ENCODE measurements around the gene CDH4.

Gene CDH4

DNA sequence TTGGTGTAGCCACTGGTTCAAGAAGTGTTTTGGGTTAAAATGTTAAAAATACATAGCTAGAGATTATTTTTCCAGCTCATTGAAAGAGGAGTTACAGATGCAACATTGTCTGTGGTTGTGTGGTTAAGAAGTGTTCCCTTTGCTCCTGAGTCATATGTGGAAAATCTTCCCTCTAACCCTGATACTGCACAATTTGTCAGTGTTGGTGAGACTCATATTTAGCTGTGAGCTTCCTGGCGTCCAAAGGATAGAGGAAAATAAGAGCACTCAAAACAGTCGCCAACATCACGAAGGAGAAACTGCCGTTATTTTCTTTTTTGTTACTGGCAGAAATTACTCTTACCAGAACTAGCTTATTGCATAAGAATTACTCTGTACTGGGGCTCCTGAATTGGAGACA is 250.4 kb downstream of the CDH4 start:
- no peak for DNase-seq

DNA sequence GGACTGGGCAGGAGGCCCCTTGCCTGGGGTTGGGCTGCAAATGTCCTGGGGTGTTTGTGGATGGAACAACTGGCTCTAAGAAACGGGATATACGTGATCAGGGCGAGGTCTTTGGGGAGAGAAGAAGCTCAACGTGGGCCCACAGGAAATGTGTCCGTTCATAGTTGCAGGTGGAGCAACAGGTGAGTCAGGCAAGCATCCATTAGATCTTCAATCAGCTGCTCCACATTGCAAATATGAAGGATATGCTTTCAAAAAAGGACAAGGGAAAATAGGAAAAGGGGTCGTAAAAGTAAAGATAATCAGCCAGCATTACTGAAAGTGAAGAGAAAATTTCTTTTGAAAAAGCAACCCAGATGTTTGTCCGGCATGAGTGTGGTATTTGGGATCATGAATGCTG is 251.0 kb downstream of the CDH4 start:
- DNase-seq, result no peak

GRCh38 chr20:61505508-61505907 is 253.4 kb downstream of the CDH4 start:
- DNase-seq, result no peak

DNA sequence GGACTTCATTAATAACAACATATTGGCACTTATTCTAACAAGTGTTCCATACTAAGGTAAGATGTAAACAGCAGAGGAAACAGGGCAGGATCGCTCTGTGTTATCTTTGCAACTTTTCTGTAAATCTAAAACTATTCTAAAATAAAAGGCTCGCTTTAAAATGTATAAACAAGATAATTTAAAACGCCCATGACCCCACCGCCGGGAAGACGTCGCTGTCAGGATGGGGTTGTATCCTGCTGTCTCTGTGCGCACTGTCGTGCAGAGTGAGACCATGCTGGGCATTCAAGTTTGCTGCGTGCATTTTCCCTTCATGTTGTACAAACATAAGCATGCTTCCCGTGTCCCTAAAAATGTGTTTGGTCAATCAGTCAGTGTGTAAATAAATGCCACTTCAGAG is 255.7 kb downstream of the CDH4 start:
- no peak for DNase-seq

- DNase-seq, result no peak
These were observed 256.4 kb downstream of the CDH4 start for GRCh38 chr20:61508301-61509096.

DNA sequence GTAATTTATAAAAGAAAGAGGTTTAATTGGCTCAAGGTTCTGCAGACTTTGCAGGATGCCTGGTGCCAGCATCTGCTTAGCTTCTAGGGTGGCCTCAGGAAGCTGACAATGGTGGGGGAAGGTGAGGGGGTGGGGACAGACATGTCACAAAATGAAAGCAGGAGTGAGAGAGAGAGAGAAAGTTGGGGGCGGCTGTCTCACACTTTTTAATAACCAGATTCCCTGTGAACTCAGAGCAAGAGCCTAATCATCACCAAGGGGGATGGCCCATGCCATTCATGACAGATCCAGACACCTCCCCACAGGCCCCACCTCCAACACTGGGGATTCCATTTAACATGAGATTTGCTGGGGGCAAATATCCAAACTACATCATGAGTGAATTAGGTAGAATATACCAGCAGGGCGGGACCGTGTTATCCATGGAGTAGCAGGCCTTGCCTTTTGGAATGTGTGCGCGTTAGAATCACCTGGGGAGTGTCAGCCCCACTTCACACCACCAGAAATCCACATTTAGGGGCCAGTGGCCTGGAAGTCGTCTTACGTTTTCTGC is 258.8 kb downstream of the CDH4 start:
- no peak for DNase-seq

DNA sequence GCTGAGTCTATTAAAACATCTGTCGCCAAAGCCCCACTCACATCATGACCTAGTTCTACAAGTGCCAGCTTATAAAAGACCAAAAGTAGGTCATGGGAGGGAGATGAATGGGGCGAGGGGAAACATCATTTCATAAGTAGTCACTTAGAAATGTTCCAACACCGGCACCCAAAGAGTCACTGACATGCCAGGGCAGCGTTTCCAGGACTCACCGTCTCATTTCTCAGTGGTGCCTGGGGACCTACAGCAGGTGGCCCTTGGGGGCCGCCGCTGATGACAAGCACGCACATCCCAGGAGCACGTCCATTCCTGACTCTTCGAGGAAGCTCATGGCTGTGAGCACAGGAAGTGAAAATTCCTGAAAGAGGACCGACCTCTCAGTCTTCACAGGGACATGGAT is 260.4 kb downstream of the CDH4 start:
- no peak for DNase-seq

- DNase-seq, result no peak
These were observed 261.3 kb downstream of the CDH4 start for GRCh38 chr20:61513124-61514017.

GRCh38 chr20:61514018-61514365 is 261.9 kb downstream of the CDH4 start:
- DNase-seq, result no peak

DNA sequence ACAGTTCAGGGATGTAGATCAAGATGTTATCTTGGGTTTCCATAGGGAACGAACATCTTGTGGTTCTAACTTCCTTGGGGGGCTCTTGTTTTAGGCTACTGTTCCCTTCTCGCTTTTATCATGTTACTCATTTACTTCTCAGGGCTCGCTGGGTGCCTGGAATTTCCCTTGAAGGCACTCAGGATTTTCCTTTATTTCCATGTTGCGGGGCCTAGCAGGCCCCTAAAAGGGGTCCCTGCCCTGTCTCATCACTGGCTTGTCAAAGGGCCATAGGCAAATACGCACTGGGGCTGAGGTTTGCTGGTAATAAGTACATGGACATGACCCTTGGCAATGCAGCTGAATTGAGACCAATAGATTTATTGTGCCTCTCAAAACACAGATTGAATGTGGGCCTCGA is 262.3 kb downstream of the CDH4 start:
- no peak for DNase-seq

DNA sequence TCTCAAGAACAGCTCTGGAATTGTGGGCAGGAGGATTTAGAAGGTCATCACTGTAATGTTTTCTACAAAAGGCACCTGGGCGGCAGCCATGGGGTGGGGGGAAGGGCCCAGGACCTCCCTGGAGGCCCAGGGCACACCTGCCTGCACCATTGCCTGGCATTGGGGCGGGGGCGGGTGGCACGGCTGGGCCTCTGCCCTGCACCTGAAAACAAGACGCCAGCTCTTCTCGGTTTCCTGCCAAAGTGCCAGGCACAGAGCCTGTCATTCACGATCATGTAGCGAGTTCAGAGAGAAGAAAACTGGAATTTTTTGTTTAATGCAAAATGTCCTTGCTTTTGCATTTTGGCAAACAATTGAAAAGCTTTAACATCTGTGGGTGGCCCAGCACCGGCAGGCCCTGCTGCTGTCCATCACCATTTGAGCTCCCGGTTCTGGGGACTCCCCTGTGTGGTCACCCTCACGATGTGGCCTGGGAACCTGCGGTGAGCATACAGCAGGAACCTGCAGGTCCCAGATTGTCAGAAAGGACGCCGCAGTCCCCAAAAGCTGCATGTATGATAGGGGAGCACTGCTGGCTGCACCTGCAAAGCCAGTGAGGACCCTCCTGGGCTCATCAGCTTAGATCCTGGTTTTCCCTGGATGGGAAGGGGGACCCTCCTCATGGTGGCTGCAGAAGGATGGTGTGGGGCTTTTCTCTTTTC is 262.9 kb downstream of the CDH4 start:
- DNase-seq, result no peak

GRCh38 chr20:61515922-61516321 is 263.9 kb downstream of the CDH4 start:
- DNase-seq, result no peak

DNA sequence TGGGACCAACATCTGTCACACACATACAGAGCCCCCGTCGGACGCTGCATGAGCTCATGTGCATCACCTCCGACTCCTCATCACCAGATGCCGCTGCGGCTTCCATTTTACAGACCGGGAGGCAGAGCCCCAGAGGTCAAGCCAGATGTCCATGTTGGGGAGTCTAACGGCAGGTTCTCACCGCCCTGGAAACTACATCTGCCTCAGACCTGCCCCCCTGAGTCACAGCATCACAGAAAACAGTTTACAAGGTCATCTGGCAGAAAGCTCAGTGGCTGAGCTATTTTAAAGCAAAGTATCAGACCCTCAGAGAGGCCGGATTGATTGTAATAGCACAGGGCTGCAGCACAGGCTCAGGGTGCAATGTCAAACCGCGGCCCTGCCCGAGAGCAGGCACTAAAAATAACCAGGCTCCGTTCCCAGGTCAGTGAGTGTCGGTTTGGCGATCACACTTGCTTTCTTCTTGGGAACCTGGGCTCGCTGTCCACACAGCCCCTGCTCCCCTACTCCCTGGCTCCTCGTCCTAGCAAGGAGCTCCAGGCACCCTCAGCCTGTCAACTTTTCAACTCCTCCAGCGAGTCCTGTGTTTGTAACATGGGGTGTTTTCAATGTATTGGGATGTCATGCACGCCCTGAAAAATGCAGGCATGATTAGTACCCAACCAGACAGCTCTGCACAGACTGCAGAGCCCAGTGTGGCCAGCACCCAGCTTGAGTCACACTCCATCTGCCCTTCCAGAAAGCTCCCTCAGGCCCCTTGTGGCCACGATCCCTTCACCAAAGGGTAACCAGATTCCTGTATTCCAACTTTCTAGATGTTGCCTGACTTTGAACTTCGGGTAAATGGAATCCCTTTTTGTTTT is 264.5 kb downstream of the CDH4 start:
- no peak for DNase-seq

GRCh38 chr20:61517419-61517818 is 265.4 kb downstream of the CDH4 start:
- no peak for DNase-seq

DNA sequence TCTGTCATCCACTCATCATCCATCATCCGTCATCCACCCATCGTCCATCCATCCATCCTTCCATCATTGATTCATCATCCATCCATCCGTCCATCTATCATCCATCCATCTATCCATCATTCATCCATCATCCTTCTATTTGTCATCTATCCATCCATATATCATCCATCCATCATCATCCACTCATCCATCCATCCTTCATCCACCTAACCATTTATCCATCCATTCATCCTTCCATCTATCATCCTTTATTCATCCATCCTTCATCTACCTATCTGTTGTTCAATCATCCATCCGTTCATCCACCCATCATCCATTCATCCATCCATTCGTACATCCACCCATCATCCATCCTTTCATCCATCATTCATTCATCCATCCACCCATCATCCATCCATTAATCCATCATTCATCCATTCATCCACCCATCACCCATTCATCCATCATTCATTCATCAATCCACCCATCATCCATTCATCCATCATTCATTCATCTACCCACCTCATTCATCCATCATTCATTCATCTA is 266.4 kb downstream of the CDH4 start:
- DNase-seq, result no peak

GRCh38 chr20:61519488-61519887 is 267.4 kb downstream of the CDH4 start:
- DNase-seq, result no peak

DNA sequence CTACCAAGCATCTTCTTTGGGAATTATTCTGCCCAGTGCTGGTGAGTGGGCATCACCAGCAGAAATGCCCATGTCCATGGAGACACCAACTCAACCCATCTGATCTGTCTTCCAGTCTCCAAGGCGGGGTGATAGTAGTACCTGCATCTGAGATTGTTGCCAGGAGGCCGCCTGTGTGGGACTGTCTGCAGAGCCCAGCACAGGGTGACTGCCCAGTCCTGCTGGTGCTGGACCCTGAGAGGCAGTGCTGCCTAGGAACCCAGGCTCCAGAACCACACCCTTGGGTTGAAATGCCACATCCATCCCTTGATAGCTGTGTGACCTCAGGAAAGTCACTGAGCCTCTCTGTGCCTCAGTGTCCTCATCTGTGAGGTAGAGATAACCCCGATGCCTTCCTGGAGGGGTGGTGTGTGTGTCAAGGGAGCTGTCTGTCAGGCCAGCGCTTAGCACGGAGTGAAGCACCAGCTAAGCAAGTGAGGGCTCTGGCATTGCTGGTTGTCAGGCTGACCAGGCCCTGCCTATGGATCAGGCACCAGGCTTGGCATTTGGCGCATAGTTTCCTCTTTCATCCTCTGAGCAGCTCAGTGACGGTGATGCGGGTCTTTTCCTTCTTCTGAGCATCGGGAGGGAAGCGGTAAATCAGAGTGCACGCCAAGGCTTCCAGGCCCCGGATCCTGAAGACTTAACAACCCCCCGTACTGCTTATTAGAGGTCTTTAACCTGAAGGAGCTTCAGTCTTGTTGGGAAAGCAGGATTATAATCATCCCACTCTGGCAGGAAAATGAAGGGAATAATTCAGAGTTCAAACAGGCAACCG is 268.2 kb downstream of the CDH4 start:
- no peak for DNase-seq

GRCh38 chr20:61520893-61521460 is 268.9 kb downstream of the CDH4 start:
- DNase-seq, result no peak

DNA sequence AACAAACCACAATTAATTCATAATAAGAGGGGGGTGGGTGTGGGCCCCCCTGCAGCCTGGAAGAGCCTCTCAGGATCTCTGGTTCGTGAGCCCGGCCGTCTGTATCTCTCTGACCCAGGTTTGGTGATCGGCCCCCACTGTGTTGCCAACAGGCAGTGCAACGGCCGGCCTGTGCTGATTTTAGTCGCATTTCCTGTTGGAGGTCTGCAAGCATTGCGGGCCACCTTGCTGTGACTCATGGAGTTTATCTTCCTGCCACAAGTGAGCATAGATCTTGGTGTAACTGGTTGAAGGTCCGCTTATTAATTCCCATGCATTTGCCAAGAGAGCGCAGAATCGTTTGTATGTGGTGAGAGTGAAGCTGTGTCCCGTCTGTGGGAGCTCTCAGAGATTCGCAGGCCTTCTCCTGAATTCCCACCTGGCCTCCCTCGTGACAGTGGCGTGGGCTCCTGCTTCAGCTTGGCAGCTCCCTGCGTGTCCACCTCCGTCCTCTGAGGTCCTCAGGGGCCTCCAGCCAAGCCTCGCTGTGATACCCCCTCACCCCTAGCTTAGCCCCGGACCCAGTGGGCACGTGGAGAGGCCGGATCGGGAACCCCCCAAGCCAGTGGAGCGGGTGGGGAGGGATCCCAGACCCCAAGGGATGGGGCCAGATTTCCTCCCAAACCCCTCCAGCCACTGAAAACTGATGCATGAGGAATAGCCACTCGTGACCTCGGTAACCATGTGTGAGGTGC is 269.8 kb downstream of the CDH4 start:
- no peak for DNase-seq

DNA sequence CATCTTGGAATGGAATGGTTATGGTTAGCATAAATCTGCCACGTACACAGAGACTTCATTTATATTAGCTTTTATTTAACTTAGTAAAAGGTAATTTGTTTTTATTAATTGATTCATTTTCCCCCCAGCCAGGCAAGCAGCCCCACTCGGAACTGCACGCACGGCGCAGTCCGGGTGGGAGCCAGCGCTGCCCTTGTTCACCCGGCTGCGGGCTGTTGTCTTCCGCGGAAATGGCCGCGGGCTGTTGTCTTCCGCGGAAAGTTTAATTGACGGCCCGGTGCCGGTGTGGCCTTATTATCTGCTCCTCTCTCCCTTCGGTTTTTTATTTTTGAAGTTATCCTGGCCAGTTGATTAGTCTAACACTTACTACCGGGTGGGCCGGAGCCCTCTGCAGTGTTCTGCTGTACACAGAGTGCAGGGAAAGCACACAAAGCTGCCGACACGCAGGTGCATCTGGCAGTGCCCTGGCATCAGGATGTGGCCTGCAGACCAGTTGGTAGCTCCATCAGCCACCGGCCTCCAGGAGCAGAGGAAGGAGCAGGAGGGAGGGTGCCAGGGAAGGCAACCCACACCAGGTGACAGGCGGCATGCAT is 270.5 kb downstream of the CDH4 start:
- DNase-seq, result no peak

Data from SIG-M5 (cell line).